Lung (tissue), 12 donors: ENCODE results near the gene LRP1B. TPM values are rescaled to one million over a fixed set of nuclear protein-coding genes. Genes with fewer than 3 reads are reported as not detected.

Experiments
- ATAC-seq: fragments of 200-7000 bp; cut with Tn5 transposase; one replicate; pipeline ENCODE4 v1.9.1; 2020; ENCODE audit warnings: moderate number of reproducible peaks; ENCODE audit not compliant: insufficient read depth, low FRiP score
- DNase-seq, 3 donors: peaks; one replicate each; pipeline ENCODE4 v3.0.0-alpha.2; 2013 to 2017
- H3K27ac ChIP-seq, 2 donors: one replicate each; pipeline ENCODE4 v1.5.1; 2013; ENCODE audit warnings: mild to moderate bottlenecking in 2 of 2, moderate library complexity in 2 of 2, control low read depth in 1 of 2, inconsistent platforms in 1 of 2, low read depth in 1 of 2, low read length in 1 of 2
- H3K27me3 ChIP-seq, 3 donors: one replicate each; pipeline ENCODE4 v1.5.1; 2013; ENCODE audit warnings: low read length in 2 of 3; ENCODE audit not compliant: control insufficient read depth in 3 of 3, insufficient read depth in 3 of 3
- H3K36me3 ChIP-seq, 4 donors: one replicate each; pipeline ENCODE4 v1.5.1; 2013; ENCODE audit warnings: low read length in 4 of 4, mild to moderate bottlenecking in 1 of 4, moderate library complexity in 1 of 4; ENCODE audit not compliant: control insufficient read depth in 4 of 4, insufficient read depth in 4 of 4
- H3K4me1 ChIP-seq, 5 donors: one replicate each; pipeline ENCODE4 v1.5.1; 2013; ENCODE audit warnings: low read length in 5 of 5, mild to moderate bottlenecking in 2 of 5, moderate library complexity in 1 of 5; ENCODE audit not compliant: control insufficient read depth in 5 of 5, insufficient read depth in 5 of 5
- H3K4me3 ChIP-seq: one replicate; pipeline ENCODE4 v1.5.1; 2013; ENCODE audit warnings: mild to moderate bottlenecking, control low read depth, moderate library complexity
- H3K9ac ChIP-seq, 2 donors: one replicate each; pipeline ENCODE4 v1.5.1; 2013; ENCODE audit warnings: low read length in 2 of 2, control low read depth in 1 of 2; ENCODE audit not compliant: insufficient read depth in 1 of 2
- H3K9me3 ChIP-seq, 4 donors: one replicate each; pipeline ENCODE4 v1.5.1; 2013; ENCODE audit warnings: low read length in 3 of 4, mild to moderate bottlenecking in 1 of 4, moderate library complexity in 1 of 4; ENCODE audit not compliant: control insufficient read depth in 4 of 4, insufficient read depth in 3 of 4
- CTCF ChIP-seq: IDR thresholded peaks from 2 replicates; pipeline ENCODE4 v1.5.1; 2012; ENCODE audit warnings: mild to moderate bottlenecking; ENCODE audit errors: control extremely low read depth, extremely low read depth
- WGBS, 2 donors: extraction: QIAGEN DNeasy Blood & Tissue Kit; methylation state at CpG; one replicate each; pipeline ENCODE4 v1.1.7; 2013; 5-methylcytosine and 5-hydroxymethylcytosine counted together
- polyA plus RNA-seq, 2 donors: library from polyadenylated mRNA; stranded (reverse); fragments of 200-250 nt; gene quantifications; one replicate each; pipeline ENCODE4 v1.2.1, GENCODE V29; 2013
- total RNA-seq, 2 donors: library from RNA; depleted of rRNA in 1 of 2; stranded (reverse); fragments of >200 nt in 1 of 2; gene quantifications; one replicate each; pipeline ENCODE4 v1.2.1, GENCODE V29; 2014 to 2021
- donor health status: control.
- donor health status: control.
- donor health status: Bipolar disorder and iron deficiency.
- donor health status: healthy.
- donor health status: DM: yes; HTN: yes; CAD: no.

LRP1B gene
- total and polyA plus RNA-seq, 4 donors, result 0.01 to 6.5 (median 0.16) TPM

GRCh38 chr2:140947236-140947635 is 1183.6 kb downstream of the LRP1B start:
- WGBS, 2 donors, result 75 to 82% methylated on average over 4 of the region's 4 CpGs
- DNase-seq (no peak), ATAC-seq (no peak)
- Histone ChIP-seq H3K27ac (no peak overlapping the region), H3K36me3 (no peaks in the 10 kb centered on the region), H3K4me1 (no peaks in the 10 kb centered on the region), H3K9ac (no peak overlapping the region), H3K4me3 (no peak overlapping the region), H3K27me3 (no peaks in the 10 kb centered on the region), H3K9me3 (no peaks in the 10 kb centered on the region)
- no peak for TF ChIP-seq CTCF

GRCh38 chr2:140943867-140944266 is 1186.9 kb downstream of the LRP1B start:
- TF ChIP-seq CTCF, result no peak
- Histone ChIP-seq H3K9ac (no peak overlapping the region), H3K27me3 (no peaks in the 10 kb centered on the region), H3K4me1 (no peaks in the 10 kb centered on the region), H3K4me3 (no peak overlapping the region), H3K36me3 (no peaks in the 10 kb centered on the region), H3K9me3 (no peaks in the 10 kb centered on the region), H3K27ac (no peak overlapping the region)
- ATAC-seq (no peak), DNase-seq (no peak)

- Histone ChIP-seq H3K4me1 (no peaks in the 10 kb centered on the region), H3K36me3 (no peaks in the 10 kb centered on the region), H3K27me3 (no peaks in the 10 kb centered on the region), H3K4me3 (no peak overlapping the region), H3K27ac (no peak overlapping the region), H3K9ac (no peak overlapping the region), H3K9me3 (no peaks in the 10 kb centered on the region)
- WGBS, 2 donors, result 59 to 84% methylated on average over 2 of the region's 2 CpGs
- no peak for TF ChIP-seq CTCF
- DNase-seq (no peak), ATAC-seq (no peak)
Measured at GRCh38 chr2:140942284-140942683, 1188.5 kb downstream of the LRP1B start.

GRCh38 chr2:140929849-140930248 is 1201.0 kb downstream of the LRP1B start:
- 67 to 88% methylated on average over 5 of the region's 5 CpGs for WGBS, 2 donors
- Histone ChIP-seq H3K36me3 (no peaks in the 10 kb centered on the region), H3K9me3 (no peaks in the 10 kb centered on the region), H3K4me1 (peaks cover 0 to 6% (median 0%) of the 10 kb centered on the region in 5 donors), H3K4me3 (no peak overlapping the region), H3K27ac (no peak overlapping the region), H3K27me3 (no peaks in the 10 kb centered on the region), H3K9ac (no peak overlapping the region)
- peak; percentile 29 to 85 (median 83) for DNase-seq
- no peak for ATAC-seq
- no peak for TF ChIP-seq CTCF
